DMS53 treated with DMSO at 0.1 percent for 48 hours (cell line): ENCODE results near the gene PYROXD2.

Source experiments
- DNase-seq: peaks from one replicate; lab custom pipeline; 2025; ENCODE audit not compliant: unreplicated experiment; lab: John Stamatoyannopoulos, UW

The PYROXD2 gene

DNA sequence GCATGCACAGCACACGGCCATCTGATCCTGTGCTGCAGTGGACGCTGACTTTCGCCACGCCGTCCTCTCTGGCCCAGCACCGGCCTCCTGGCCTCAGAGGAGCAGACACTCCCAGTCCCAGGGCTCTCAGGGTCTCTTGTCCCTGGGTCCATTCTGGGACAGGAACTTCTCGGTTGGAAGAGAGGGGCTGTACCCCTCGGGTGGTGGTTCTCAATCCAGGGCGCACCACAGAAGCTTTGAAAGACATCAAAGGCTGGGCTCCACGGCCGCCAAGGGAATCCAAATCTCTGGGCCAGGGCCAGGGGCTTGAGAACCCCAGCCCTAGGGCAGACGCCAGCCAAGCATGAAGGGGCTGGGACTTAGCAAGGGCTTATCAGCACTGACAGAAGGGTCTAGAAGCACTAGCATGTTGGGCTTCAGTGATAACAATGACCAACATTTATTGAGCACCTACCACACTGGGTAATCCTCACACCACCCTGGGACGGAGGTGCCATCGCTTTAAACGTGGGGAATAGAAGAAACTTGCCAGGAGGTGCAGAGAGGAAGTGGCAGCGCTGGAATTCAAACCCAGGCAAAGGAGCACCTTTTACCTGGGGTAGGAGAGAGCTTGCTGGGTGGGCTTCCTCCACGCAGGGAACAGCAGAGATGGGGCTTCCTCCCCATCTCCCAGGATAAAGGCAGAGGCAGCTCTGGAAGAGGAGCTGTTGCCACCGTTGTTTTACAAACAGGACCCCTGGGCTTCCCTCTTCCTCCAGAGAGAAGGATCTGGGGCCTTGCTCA, 1.8 kb upstream of the PYROXD2 start:
- no peak for DNase-seq

DNA sequence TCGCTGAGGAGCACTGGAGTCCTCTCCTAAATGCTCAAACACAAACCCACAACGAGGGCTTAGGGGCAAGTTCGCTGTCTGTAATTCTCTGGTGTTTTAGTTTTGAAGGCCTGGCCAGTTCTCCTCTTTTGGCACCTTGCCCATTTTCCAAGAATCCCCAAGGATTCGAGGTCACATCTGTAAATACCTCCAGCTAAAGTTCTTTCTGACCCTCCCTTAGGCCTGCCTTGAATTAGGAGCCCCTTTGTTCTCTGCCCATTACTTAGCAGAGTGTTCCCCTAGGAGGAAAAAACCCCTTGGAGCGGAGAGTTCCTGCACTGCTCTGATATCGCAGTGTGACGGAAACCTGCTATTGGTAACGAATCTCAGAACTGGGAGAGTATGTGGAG, 743 bp upstream of the PYROXD2 start:
- DNase-seq: no peak

DNA sequence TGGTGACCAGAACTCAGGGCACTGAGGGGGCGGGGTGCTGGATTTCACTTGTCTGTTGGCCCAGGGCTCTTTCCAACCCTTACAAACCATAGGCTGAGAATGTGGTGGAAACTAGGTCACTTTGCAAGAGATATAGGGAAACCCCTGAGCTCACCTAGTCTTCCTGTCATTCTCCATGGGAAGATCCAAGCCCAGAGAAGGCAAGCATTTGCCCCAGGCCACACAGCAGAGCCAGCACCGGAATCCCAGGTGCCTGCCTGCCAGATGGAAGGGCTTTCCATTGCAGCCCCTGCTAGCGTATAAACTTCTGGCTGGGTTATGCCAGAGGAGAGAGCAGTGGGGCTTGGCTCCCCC, 427 bp downstream of the PYROXD2 start:
- DNase-seq: no peak

DNA sequence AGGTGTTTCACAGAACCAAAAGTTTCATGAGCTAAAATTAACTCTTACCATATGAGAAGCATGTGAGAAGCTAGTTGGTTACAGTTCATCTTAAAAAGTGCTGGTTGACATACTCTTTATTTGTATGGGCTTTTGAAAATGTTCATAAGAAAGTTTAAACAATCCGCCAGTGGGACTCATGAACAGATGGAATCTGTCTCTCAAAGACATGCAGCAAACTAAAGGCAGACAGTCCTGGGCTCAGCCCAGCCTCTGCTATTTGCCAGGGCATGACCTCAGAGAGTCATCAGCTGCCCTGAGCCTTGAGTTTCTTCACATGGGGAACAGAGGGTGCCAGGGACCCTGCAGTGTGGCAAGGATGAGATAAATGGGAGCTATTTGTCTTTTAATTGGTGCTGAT, 3.2 kb downstream of the PYROXD2 start:
- DNase-seq: no peak

DNA sequence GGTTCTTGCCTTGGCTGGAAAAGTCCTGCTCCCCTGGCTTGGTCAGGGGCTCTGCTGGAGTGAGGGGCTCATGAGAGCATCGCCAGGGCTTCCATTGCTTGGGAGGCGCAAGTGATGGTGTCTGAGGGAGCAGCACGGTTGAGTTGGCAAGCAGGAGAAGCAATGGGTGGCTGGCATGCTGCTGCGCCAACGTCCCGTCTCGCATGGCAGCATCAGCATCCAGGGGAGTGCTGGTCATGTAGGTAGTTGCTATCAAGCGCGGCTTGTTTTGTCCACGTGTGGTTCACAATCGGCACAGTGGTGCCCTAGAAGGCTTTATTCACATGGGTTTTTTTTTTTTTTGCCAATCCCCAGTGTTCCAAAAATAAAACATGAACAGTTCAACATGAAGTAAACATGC, 3.8 kb downstream of the PYROXD2 start:
- DNase-seq: no peak

DNA sequence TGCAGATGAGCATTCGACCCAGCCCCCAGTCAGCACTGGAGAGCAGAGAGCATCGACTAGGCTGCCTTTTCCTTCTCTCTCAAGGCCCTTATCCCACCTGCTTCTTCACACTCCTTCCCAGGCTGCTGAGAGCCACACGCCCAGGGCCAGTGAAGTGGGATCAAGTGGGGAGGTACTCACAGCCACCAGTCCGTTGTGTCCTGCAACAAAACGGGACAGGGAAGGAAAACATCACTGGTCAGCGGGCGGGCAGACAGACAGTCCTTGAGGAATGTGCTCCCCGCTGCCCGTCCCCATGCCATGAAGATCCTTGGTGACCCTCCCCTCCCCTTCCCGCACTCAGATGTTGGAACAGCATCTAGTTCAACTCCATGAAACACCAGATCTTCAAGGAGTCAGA, 4.2 kb downstream of the PYROXD2 start:
- no peak for DNase-seq

- no peak for DNase-seq
Measured at GRCh38 chr10:98410135-98410743, 4.7 kb downstream of the PYROXD2 start.

GRCh38 chr10:98408799-98409198, 6.2 kb downstream of the PYROXD2 start:
- no peak for DNase-seq

DNA sequence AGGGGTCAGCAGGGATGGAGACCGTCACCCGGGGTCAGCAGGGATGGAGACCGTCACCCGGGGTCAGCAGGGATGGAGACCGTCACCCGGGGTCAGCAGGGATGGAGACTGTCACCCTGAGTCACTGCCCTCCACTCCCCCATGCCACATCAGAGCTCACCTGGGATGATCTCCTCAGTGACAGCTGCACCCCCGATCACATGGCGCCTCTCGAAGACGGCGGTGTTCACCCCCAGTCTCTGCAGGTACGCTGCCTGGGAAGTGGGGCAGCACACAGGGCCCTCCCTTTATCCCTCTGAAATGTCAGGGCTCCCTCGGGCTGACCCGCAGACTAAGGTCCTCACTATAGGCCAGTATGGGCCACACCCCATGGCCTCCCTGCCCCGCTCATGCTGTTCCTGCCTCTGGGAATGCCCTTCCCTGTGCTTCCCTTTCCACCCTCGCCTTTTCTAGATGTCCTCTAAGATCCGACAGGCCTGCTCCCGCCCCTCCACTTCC, 7.2 kb downstream of the PYROXD2 start:
- DNase-seq: no peak

DNA sequence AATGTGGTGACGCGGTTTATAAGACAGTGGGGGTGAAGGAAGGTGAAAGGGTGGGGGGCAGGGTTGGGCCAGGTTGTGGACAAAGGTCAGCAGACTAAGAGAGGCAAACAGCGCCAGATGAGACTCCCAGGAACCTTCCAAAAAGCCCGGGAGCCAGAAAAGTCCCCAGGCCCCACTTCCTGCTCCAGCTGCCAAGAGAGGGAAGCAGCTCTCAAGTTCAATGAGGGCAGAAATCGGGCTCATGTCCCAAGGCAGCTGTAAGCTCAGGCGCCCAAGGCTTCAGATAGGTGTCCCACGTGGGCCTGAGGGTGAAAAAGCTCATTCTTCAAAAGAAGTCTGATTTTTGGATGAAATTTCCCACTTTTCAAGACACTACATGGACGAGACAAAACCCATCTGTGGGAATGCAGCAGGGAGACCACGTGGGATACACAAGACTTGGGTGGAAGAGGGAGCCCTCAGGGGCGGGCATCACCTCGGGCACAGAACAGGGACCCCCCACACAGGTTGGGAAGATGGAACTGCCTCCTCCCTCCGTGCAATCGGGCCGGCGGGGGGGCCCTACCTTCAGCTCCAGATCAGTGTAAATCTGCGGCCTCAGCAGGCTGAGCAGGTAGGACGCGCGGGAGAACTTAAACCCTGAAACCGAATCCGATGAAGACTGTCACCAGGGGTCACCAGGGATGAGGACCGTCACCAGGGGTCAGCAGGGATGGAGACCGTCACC, 7.8 kb downstream of the PYROXD2 start:
- no peak for DNase-seq

GRCh38 chr10:98405422-98405821, 9.6 kb downstream of the PYROXD2 start:
- no peak for DNase-seq

GRCh38 chr10:98404571-98405359, 10.2 kb downstream of the PYROXD2 start:
- DNase-seq: no peak

GRCh38 chr10:98403812-98404504, 11.0 kb downstream of the PYROXD2 start:
- no peak for DNase-seq

DNA sequence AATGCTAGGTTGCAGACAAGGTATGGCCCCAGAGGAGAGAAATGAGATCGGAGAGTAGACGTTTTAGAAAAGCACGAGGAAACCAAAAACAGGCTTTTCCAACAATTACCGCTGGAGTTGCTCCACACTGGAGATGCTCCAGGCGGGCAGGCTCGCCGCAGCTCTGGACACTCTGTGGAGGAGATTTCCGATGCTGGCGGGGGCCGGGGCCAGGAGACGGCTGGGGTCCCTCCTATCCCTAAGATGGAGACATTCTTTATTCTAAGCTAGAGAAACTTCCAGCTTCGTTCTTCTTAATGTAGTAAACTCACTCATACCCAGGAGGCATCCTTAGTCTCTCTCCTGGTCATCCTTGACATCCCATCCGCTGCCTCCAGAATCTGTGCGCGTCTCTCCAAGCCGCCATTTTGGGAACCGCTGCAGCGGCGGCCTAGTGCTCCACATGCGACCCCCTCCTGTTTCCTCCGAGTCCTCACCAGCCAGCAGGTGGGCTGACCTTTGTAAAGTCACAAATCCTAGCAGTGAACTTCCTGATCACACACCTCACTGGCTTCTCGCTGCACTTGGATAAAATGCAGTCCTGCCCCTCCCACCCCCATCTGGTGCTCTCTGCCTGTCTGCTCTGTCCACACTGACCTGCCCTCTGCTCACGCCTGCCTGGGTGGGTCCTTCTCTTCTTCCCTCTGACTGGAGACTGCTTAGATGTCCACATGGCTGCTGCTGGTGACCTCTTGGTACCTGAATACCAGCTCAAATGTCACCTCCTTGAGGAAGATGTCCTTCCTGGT, 11.9 kb downstream of the PYROXD2 start:
- DNase-seq: no peak

- no peak for DNase-seq
Measured at GRCh38 chr10:98402478-98402877, 12.5 kb downstream of the PYROXD2 start.

- DNase-seq: no peak
Measured at GRCh38 chr10:98400482-98400881, 14.5 kb downstream of the PYROXD2 start.

DNA sequence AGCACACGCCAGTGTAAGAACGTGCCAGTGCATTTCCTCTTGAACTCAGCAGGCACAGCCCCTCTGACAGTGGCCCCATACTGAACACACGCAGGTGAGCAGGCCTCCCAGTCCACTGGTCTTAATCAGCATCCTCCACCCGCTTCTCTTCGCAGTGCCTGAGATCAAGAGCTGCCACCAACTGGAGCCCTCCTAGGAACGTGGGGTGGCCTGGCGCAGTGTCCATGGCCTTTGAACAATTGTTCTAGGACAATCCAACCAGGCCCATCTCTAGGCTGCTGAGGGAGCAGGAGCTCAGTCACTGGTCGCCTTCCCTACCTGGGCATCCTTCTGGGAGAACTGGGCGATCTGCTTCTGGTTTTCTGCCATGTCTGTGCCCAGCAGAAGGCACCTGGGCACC, 15.2 kb downstream of the PYROXD2 start:
- DNase-seq: no peak

GRCh38 chr10:98397089-98397600, 17.8 kb downstream of the PYROXD2 start:
- DNase-seq: no peak
